ENCODE data around the gene NF2.

DNA sequence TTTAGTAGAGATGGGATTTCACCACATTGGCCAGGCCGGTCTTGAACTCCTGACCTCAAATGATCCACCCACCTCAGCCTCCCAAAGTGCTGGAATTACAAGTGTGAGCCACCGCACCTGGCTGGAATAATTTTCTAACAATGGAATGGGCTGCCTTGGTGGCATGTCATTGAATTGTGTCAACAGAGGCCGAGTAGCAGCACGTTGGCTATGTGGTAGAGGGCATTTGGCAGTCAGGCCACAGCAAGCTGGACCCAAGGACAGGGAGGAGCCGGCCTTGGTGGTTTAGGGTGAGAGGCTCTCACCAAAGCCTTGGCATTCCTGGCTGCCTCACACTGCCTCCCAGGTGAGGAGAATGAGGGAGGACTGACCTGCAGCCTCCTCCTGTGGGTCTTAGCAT, 18.5 kb upstream of the NF2 start:
- TF ChIP-seq RFX5 (IDR thresholded peaks at IDR 0.05) (no peak), POLR2A (IDR thresholded peaks at IDR 0.05; ENCODE audit: low read length) (no peak), HOXB5 (CRISPR knock-in tag; IDR thresholded peaks at IDR 0.05) (no peak)
- TF ChIP-seq, protein P1, sequence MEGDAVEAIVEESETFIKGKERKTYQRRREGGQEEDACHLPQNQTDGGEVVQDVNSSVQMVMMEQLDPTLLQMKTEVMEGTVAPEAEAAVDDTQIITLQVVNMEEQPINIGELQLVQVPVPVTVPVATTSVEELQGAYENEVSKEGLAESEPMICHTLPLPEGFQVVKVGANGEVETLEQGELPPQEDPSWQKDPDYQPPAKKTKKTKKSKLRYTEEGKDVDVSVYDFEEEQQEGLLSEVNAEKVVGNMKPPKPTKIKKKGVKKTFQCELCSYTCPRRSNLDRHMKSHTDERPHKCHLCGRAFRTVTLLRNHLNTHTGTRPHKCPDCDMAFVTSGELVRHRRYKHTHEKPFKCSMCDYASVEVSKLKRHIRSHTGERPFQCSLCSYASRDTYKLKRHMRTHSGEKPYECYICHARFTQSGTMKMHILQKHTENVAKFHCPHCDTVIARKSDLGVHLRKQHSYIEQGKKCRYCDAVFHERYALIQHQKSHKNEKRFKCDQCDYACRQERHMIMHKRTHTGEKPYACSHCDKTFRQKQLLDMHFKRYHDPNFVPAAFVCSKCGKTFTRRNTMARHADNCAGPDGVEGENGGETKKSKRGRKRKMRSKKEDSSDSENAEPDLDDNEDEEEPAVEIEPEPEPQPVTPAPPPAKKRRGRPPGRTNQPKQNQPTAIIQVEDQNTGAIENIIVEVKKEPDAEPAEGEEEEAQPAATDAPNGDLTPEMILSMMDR (IDR thresholded peaks at IDR 0.05) = no peak

Measured in A549 (cell line).